Activated CD4-positive, CD25-positive, alpha-beta regulatory T cell (primary cell): Measurements from ENCODE around the gene KCNB1.
A peak's percentile ranks its signal among the peaks of the same experiment; 100 is the strongest.

Experiments
- DNase-seq, 4 experiments: peaks; one replicate each; lab custom pipeline; 2025; lab: John Stamatoyannopoulos, UW

Gene KCNB1

DNA sequence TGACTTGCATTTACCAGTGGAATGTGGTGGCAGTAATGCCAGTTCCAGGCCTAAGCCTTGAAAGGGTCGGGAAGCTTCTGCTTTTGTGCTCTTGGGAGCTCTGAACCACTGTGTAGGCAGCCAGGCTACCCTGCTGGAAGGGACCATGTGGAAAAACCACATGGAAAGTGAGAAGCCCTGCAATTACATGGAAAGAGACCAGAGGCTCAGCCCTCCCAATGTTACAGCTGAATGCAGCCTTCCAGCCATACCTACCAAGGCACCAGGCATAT lies 14.9 kb upstream of the KCNB1 start:
- no peak for DNase-seq

GRCh38 chr20:49496553-49497397 lies 14.3 kb upstream of the KCNB1 start:
- no peak for DNase-seq

- no peak for DNase-seq
Measured at GRCh38 chr20:49496043-49496442, 13.6 kb upstream of the KCNB1 start.

- DNase-seq = no peak
Measured at GRCh38 chr20:49490689-49491088, 8.2 kb upstream of the KCNB1 start.

DNA sequence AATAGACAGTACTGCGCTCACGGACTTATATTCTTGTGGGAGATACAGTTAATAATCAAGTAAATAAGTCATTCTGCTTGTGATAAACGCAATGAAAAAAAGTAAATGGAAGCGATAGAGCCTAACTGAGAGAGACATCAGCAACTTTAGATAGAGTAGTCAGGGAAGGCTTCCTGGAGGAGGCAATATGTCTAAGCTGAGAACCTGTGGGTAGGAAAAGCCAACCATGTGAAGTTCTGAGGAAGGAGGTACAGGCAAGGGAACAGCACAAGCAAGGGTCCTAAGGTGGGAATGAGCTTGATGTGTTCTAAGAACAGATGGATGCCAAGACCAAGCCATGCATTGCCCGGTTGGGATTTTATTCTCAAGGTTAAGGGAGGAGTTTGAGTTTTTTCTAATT lies 7.2 kb upstream of the KCNB1 start:
- DNase-seq = no peak

- DNase-seq = no peak
Measured at GRCh38 chr20:49486064-49486463, 3.6 kb upstream of the KCNB1 start.

GRCh38 chr20:49485563-49485962 lies 3.1 kb upstream of the KCNB1 start:
- no peak for DNase-seq

GRCh38 chr20:49484180-49485140 lies 2.0 kb upstream of the KCNB1 start:
- peak; percentile 24 to 35 (median 32) for DNase-seq

- no peak for DNase-seq
Measured at GRCh38 chr20:49483696-49484123, 1.2 kb upstream of the KCNB1 start.

DNA sequence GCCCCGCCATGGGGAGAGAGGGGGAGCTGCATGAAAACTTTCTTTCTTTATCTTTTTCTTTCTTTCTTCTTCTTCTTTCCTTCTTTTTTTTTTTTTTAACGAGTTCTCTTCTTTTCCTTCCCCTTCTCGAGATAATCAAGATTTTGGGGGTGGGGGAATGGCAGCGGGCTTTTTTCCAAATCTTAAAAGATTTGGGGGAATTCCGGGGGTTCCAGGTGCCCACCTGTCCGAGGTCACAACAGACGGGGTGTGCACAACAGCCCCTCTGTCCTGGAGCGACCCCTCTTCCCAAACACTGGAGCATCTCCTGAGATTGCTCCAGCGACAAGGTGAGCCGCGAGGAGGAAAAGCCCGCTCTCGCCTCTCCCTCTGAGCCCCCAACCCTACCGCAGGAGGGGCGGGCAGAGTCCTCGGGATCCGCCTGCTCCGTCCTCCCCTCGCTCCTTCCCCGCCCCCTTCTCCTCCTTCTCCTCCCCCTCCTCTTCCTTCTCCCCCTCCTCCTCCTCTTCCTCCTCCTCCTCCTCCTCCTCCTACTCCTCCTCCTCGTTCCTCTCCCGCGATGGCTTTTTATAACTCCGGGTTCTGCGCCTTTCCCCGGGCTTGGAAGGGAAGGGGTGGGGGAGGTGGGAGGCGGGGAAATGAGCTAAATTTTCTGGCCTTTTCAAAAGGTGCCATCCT lies 689 bp upstream of the KCNB1 start:
- no peak for DNase-seq

GRCh38 chr20:49482173-49482572 lies 295 bp downstream of the KCNB1 start:
- DNase-seq = no peak

- DNase-seq = no peak
Measured at GRCh38 chr20:49481116-49481515, 1.4 kb downstream of the KCNB1 start.

DNA sequence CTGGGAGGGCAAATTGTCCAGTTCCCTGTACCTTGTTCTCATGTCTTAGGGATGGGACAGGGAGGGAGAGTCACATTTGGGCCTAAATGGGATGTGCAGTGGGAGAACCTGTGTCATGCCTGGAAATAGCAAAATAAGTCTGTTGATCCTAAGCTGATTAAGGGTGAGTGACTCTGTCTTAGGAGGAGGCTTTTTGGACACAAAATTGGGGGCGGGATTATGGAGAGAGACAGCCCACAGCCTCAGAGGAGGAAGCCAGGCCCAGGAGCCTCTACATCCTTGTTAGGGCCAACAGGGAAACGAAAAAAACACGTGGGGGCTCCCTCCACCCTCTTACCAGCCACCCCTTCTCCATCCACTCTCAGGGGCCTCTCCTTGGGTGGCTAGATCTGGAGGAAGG lies 2.2 kb downstream of the KCNB1 start:
- DNase-seq = no peak

DNA sequence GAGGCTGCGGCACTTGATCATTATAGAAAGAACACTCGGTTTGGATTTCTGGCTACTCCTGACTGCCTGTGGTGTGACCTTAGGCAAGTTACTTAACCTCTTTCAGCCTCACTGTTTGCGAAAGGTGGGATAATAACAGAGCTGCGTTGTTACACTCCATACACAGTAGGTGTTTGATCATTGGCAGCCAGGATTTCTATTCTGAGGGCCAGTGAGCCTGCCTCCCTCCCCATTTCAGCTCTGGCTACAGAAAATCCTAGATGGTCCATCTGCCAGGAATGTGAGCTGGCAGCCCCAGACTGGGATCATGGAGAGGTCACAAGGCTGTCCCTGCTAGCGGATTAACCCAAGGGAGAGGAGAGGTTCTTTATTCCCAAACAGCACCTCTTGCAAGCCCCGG lies 2.7 kb downstream of the KCNB1 start:
- DNase-seq = no peak

DNA sequence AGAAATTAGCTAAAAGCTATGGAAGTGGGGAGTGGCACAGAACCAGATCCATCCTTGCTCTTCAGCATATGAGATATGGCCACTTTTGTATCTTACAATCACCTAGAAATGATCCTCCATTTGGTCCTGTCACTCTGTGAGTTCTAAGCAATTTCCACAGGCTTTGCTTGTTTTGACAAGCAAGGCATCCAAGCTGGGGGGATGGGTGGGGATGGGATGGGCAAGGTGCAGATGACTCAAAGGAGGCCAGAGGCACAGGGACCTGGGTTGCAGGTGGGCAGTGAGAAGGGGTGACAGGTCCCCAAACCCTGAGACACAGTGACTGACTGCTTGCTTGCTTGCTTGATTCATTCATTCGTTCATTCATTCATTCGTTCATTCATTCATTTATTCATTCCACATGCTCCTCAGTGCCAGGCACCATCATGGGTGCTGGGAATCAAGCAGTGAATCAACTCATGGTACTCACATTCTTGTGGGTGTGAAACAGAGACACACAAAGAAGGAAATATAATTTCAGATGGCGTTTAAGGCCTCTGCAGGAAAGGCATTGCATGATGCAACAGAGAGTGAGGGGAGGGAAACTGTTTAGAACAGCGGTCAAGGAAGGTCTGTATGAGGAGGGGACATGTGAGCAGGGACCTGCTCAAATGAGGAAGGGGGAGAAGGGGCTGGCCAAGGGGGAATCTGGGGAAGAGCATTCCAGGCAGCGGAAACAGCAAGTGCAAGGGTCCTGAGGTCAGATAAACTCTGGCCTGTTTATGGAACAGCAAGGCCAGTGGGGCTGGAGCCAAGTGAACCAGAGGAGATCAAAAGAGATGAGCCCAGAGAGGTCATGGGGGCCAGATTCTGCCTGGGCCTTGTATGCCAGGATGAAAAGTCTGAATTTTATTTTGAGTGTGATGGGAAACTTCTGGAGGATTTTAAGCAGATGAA lies 3.4 kb downstream of the KCNB1 start:
- DNase-seq = no peak

DNA sequence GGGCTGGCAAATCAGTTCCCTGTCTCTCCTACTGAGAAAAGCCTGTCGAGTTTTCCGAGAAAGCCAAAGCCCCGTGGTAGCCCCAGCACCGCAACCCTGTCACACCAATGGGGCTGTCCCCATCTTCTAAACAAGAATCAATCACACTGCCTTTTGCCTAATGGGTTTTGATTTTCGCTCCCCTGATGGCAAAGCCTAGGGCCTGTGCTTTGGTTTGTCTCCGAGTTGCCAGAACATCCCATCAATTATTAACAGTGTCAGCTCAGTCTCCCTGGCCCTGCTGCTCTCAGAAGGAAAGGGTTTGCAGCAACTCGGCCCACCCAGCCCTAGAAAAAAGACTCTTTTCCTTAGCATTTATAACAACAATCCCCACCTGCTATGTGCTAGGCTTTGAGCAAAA lies 4.2 kb downstream of the KCNB1 start:
- no peak for DNase-seq

DNA sequence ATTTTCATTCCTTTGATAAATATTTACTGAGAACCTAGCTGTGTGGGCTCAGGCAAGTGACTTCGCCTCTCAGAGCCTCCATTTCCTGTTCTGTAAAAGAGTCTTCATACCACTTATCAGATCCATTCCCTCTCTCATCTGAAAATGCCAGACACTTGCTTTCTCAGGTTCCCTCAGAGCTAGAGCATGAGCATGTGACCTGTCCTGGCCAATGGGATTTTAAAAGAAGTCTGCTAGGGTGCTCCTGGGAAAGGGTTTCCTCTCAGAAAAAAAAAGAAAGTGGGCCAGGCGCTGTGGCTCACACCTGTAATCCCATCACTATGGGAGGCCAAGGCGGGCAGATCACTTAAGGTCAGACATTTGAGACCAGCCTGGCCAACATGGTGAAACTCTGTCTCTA lies 5.3 kb downstream of the KCNB1 start:
- DNase-seq = no peak

GRCh38 chr20:49476016-49476355 lies 6.5 kb downstream of the KCNB1 start:
- no peak for DNase-seq

DNA sequence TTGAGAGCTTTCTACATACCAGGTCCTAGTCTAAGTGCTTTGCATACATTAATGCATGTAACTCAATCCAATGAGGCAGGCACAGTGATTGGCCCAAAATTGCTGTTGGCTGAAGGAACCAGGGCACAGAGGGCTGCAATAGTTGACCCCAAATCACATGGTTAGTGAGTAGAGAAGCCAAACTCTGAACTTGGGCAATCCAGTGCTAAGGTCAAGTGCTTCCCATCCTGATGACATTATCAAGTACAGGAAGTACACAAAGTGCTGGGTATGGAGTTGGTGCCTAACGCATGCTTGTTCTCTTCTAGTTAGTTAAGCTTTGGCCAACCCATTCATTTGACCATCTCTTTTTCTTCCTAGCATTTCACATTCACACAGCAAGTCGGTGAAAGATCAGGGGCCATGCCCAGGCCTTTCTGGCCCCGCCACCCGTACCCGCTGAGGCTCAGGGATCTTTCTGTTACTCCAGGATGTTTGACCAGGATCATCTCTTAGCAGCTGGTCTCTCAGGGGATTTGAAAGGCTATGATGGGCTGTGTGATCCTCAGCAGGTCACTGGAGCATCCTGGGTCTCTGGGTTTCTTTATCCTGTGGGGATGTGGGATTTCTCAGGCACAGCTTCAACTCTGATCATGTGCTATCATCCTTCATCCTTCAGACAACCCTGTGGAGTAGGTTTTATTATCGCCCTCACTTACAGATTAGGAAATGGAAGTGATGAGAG lies 7.0 kb downstream of the KCNB1 start:
- DNase-seq = no peak

- DNase-seq = no peak
Measured at GRCh38 chr20:49471397-49471796, 11.1 kb downstream of the KCNB1 start.

DNA sequence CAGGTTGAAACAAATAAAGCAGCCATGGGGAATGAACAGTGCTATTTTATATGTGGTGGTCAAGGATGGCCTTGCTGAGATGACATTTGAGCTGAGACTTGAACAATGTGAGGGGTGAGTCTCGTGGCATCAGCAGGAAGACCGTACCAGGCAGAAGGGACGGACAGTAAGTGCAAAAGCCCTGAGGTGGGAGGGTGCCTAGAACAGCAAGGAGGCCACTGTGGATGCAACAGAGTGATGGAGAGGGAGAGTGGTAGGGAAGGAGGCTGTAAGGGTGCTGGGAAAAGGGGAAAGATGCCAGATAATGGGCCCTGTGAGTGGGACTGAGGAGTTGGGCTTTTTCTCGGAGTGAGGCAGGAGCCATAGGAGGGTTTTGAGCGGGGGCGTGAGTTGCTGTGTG lies 11.5 kb downstream of the KCNB1 start:
- no peak for DNase-seq
